ENCODE data around the gene DESI2.
"Not testable (repeated sequence)": the region's sequence is repeated elsewhere in the genome, so short reads cannot be mapped to it uniquely, and the experiment has no call there.

The DESI2 gene

GRCh38 chr1:244654108-244655038, 1.4 kb downstream of the DESI2 start:
- DNase-seq (ENCODE audit: low read depth in 1 of 2, low spot score in 1 of 2): no peak

DNA sequence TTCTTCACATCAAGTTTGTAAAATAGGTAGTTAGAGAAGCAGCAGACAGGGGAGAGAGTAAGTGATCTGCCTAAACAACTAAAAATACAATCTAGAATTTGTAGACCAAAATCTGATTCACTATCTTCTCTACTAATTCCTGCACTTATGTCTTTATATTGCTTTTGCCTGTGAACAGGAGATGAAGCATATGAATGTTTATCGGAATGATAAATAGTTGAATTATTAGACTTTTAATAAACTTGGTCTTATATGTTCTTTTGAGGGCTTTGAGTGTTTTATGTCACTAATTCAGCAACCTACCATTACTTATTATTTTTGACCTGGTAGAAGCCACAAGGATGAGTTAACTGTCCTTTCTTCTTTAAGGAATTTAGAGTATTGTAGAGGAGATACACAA, 2.3 kb downstream of the DESI2 start:
- no peak for DNase-seq (ENCODE audit: low read depth in 1 of 2, low spot score in 1 of 2)

- DNase-seq (ENCODE audit: low read depth in 1 of 2, low spot score in 1 of 2): no peak
Observed at GRCh38 chr1:244657421-244657820, 4.5 kb downstream of the DESI2 start.

DNA sequence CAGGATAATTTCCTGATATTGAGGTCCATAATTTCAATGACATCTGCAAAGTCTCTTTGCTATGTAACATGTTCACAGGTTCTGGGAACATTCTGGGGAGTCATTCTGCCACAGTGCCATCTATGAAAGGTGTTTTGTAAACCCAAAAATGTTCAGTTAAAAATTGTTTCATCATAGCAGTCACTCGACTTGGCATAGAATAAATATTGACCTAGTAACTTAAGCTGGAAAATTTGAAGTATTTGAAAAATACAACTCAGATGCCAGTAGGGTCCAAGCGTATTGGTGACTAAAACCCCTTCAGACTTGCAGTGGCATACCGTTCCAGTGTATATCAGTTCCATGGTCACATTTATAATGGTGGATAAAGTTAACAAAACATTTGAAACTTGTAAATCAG, 6.8 kb downstream of the DESI2 start:
- no peak for DNase-seq (ENCODE audit: low read depth in 1 of 2, low spot score in 1 of 2)

DNA sequence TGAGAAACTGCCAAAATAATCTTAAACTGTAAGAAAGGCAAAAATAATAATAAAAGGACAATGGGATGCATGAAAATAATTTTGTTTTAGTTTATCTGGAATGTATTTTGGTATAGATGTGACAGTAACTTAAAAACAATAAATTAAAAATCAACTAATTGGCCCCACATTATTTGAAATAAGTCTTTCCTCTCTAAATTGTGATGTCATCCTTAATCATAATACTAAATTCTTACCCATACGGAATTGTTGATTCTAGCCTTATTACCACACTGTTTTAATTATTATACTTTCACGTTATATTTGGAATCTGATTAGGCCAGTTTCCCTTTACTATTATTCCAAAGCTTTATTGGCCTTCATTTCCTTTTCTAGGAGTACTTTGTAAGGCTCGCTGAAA, 7.7 kb downstream of the DESI2 start:
- DNase-seq (ENCODE audit: low read depth in 1 of 2, low spot score in 1 of 2): no peak

- not testable (repeated sequence) for DNase-seq (ENCODE audit: low read depth in 1 of 2, low spot score in 1 of 2)
Observed at GRCh38 chr1:244661569-244662312, 8.8 kb downstream of the DESI2 start.

DNA sequence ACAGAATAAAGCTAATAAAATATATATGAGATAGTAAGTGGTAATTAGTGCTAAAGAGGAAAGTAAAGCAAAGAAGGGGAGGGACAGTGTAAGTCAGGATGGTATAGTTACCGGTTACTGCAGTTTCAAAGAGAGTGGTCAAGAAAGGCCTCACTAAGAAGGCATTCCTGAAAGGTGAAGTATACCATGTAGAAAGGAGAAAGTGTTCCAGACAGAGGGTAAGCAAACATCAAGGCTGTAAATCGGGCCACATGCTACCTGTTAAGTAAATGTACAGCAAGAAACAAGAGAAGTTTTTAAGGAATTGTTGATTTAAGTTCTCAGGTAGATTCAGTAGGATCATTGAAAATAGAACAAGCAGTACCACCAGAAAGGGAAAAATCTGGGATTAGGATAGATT, 9.7 kb downstream of the DESI2 start:
- no peak for DNase-seq (ENCODE audit: low read depth in 1 of 2, low spot score in 1 of 2)

DNA sequence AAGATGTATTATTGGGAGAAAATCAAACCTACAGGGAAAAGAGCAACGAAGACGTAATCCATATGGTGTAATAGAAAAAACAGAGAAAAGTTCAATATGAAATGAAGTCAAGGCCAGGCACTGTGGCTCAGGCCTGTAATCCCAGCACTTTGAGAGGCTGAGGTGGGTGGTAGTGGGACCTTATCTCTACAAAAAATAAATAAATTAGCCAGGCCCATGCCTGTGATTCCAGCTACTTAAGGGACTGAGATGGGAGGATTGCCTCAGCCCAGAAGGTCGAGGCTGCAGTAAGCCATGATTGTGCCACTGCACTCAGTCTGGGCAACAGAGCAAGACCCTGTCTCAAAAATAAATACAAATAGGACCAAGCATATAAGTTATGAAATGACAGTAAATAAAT, 11.4 kb downstream of the DESI2 start:
- no peak for DNase-seq (ENCODE audit: low read depth in 1 of 2, low spot score in 1 of 2)

DNA sequence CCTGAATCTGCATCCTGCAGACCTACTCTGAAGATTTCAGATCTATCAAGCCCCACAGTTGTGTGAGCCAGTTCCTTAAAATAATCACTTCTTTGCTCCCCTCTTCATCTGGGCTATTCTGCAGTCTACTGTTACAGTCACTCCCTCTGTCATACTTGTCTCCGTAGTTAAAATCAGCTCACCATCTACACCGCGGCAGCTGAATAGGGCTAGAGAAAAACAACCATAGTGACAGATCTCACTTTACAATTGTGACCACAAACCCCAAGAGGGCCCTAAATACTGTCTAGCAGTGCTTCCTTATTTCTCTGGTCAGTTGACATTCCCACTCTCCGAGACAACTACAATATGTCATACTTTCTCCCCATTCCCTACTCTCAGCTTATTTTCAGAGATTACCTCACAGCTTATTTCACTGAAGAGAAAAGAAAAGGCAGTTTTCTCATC, 12.9 kb downstream of the DESI2 start:
- no peak for DNase-seq (ENCODE audit: low read depth in 1 of 2, low spot score in 1 of 2)

GRCh38 chr1:244666672-244667418, 13.9 kb downstream of the DESI2 start:
- not testable (repeated sequence) for DNase-seq (ENCODE audit: low read depth in 1 of 2, low spot score in 1 of 2)

- no peak for DNase-seq (ENCODE audit: low read depth in 1 of 2, low spot score in 1 of 2)
Observed at GRCh38 chr1:244667797-244668196, 14.9 kb downstream of the DESI2 start.

DNA sequence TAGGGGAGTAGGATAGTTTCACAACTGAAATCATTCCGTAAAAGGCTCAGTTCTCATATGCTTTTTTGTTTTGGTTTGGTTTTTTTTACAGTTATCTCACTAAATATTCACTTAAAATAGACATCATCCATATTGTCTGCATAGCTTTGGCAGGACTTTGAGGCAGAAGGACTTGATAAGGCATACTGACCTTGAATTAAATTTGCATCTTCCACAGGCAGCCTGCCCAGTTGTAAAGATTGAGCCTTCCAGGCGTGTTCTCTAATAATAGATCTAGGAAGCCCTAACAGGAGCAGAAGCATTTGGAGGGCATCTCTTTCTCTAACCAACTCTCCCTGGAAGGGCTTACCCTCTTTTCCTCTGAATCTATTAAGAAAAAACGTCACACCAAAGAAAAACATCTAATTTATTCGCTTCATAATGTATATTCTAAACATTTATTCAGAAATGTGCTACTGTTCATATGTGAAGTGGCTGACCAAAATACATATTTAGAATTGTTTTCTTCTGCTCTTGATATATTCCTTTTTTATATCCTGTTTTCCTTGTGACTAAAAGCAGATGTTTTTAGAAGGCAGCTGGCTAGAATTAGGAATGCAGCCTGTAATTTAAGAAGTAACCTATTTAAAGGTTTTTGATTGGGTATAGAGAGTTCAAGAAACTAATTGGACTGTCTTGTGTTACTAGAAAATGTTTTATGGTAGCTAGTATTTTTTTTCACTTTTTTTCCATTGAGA, 20.2 kb downstream of the DESI2 start:
- no peak for DNase-seq (ENCODE audit: low read depth in 1 of 2, low spot score in 1 of 2)

- no peak for DNase-seq (ENCODE audit: low read depth in 1 of 2, low spot score in 1 of 2)
Observed at GRCh38 chr1:244674446-244674845, 21.5 kb downstream of the DESI2 start.

- no peak for DNase-seq (ENCODE audit: low read depth in 1 of 2, low spot score in 1 of 2)
Observed at GRCh38 chr1:244675167-244675566, 22.2 kb downstream of the DESI2 start.

GRCh38 chr1:244678697-244679096, 25.8 kb downstream of the DESI2 start:
- no peak for DNase-seq (ENCODE audit: low read depth in 1 of 2, low spot score in 1 of 2)

DNA sequence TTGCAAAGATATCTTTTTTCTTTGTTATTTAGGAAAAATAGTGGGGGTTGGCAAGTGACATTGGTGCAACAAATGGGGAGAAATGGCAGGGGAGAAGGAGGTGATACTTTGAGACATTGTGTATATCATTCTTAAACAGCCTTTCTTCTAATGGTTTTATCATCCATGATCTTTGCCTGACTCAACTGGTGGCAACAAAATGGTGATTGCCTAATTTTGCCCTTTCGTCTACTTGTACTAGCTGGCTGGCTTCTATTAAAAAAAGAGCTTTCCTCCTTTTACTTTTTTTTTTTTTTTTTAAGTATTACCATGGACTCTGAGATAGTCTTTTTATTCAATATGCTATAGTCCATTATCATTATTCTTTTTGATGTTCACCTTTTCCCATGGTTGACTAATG, 27.7 kb downstream of the DESI2 start:
- DNase-seq (ENCODE audit: low read depth in 1 of 2, low spot score in 1 of 2): no peak

GRCh38 chr1:244682087-244682486, 29.2 kb downstream of the DESI2 start:
- DNase-seq (ENCODE audit: low read depth in 1 of 2, low spot score in 1 of 2): not testable (repeated sequence)

GRCh38 chr1:244695937-244696336, 43.0 kb downstream of the DESI2 start:
- no peak for DNase-seq (ENCODE audit: low read depth in 1 of 2, low spot score in 1 of 2)

DNA sequence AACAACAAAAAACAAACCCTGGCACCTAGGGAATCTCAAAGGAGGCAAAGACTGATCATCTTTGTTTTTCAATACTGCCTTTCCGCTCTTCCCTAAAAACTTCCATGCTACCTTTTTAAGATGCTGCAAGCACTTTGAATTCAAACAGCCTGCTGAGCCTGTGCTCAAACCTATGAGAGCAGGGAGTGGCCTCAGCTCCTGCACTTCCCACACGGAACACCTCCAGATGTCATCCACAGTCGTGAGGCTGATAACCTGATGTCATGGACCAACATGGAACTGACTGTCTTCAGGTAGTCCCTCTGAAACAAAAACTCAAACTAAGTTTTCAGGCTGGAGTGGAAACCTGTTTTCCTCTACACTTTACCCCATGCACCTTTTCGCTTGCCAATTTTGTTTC, 46.8 kb downstream of the DESI2 start:
- DNase-seq (ENCODE audit: low read depth in 1 of 2, low spot score in 1 of 2): no peak

- no peak for DNase-seq (ENCODE audit: low read depth in 1 of 2, low spot score in 1 of 2)
Observed at GRCh38 chr1:244700808-244701207, 47.9 kb downstream of the DESI2 start.

GRCh38 chr1:244702620-244703019, 49.7 kb downstream of the DESI2 start:
- no peak for DNase-seq (ENCODE audit: low read depth in 1 of 2, low spot score in 1 of 2)
